Measurements from ENCODE around the gene PHLPP2. TPM values are rescaled to one million over a fixed set of nuclear protein-coding genes. Genes with fewer than 3 reads are reported as not detected.

Gene PHLPP2
- total RNA-seq, 2 donors from 2014 or later, result 12.4 to 12.8 TPM

DNA sequence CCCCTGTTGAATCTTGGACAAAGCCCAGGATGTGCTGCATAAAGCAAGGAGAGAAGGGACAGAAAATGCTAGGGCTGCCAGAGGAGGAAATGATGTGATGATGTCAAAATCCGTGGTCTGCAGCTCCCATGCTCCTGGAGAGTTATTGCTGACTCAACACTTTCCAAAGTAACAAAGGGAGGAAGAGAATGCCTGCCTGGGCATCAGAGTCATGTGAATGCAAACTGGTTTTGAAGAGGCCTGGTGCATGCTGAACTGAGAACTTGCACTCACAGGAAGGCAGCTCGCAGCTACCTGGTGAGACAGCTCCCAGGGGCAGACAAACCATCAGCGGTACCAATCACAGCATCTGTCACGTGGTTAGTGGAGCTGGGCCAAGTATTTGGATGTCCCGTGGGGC, 95.7 kb downstream of the PHLPP2 start:
- 74% methylated on average over 5 of the region's 5 CpGs for WGBS, 2 experiments (ENCODE audit: insufficient coverage in 1 of 2, insufficient read length in 1 of 2)
- Mint-ChIP-seq H3K4me3 (no peak overlapping the region), H3K36me3 (ENCODE audit: low read depth) (peaks cover 26% of the 10 kb centered on the region), H3K27ac (no peak overlapping the region), H3K4me1 (peaks cover 6% of the 10 kb centered on the region), H3K27me3 (ENCODE audit: insufficient read depth) (no peaks in the 10 kb centered on the region), H3K9me3 (no peaks in the 10 kb centered on the region)
- TF ChIP-seq, protein P1, sequence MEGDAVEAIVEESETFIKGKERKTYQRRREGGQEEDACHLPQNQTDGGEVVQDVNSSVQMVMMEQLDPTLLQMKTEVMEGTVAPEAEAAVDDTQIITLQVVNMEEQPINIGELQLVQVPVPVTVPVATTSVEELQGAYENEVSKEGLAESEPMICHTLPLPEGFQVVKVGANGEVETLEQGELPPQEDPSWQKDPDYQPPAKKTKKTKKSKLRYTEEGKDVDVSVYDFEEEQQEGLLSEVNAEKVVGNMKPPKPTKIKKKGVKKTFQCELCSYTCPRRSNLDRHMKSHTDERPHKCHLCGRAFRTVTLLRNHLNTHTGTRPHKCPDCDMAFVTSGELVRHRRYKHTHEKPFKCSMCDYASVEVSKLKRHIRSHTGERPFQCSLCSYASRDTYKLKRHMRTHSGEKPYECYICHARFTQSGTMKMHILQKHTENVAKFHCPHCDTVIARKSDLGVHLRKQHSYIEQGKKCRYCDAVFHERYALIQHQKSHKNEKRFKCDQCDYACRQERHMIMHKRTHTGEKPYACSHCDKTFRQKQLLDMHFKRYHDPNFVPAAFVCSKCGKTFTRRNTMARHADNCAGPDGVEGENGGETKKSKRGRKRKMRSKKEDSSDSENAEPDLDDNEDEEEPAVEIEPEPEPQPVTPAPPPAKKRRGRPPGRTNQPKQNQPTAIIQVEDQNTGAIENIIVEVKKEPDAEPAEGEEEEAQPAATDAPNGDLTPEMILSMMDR (conservative IDR thresholded peaks at IDR 0.05), result no peak
- Histone ChIP-seq H3K27ac (ENCODE audit: low read depth, low read length) (no peak overlapping the region), H3K9me3 (ENCODE audit: control insufficient read depth, low read length) (no peaks in the 10 kb centered on the region), H3K27me3 (ENCODE audit: control insufficient read depth, insufficient read depth, low read length, poor library complexity, severe bottlenecking) (peaks cover 34% of the 10 kb centered on the region), H3K9ac (ENCODE audit: extremely low read depth, low read length, poor library complexity, severe bottlenecking) (no peak overlapping the region), H3K4me1 (ENCODE audit: control insufficient read depth, insufficient read depth, low read length) (no peaks in the 10 kb centered on the region), H3K4me3 (ENCODE audit: low read length) (no peak overlapping the region), H3K36me3 (ENCODE audit: control insufficient read depth, insufficient read depth, low read length) (no peaks in the 10 kb centered on the region)
- DNase-seq, result peak; percentile 49

DNA sequence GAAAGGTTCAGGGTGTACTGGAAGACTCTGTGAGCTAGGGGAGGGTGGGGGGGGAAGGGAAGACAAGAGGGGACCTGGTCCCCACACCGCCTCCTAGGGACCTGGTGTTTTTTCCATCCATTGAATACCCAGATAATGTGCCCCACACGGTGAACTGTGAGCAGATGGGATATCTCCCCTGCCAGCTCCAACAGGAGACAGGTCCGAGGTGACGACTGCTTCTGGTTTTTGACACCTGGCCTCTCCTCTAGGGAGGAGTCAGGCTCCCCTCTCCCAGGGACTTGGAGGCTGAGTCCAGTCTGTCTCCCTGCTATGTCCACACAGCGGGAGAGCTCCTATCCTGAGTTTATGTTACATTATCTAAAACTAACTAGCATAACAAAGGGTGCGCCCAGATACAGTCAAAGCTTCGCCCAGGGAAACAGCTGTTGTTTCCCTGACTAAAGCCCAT, 96.7 kb downstream of the PHLPP2 start:
- Histone ChIP-seq H3K4me1 (ENCODE audit: control insufficient read depth, insufficient read depth, low read length) (no peaks in the 10 kb centered on the region), H3K9me3 (ENCODE audit: control insufficient read depth, low read length) (no peaks in the 10 kb centered on the region), H3K9ac (ENCODE audit: extremely low read depth, low read length, poor library complexity, severe bottlenecking) (no peak overlapping the region), H3K4me3 (ENCODE audit: low read length) (no peak overlapping the region), H3K27me3 (ENCODE audit: control insufficient read depth, insufficient read depth, low read length, poor library complexity, severe bottlenecking) (peaks cover 44% of the 10 kb centered on the region), H3K27ac (ENCODE audit: low read depth, low read length) (no peak overlapping the region), H3K36me3 (ENCODE audit: control insufficient read depth, insufficient read depth, low read length) (no peaks in the 10 kb centered on the region)
- Mint-ChIP-seq H3K4me3 (peak overlapping the region; percentile 73), H3K4me1 (peaks cover 6% of the 10 kb centered on the region), H3K36me3 (ENCODE audit: low read depth) (peaks cover 22% of the 10 kb centered on the region), H3K9me3 (no peaks in the 10 kb centered on the region), H3K27ac (no peak overlapping the region), H3K27me3 (ENCODE audit: insufficient read depth) (no peaks in the 10 kb centered on the region)
- TF ChIP-seq, protein P1 (conservative IDR thresholded peaks at IDR 0.05), result peak; percentile 29
- 82% methylated on average over 5 to 7 of the region's 7 CpGs for WGBS, 2 experiments (ENCODE audit: insufficient coverage in 1 of 2, insufficient read length in 1 of 2)
- peak; percentile 71 for DNase-seq

DNA sequence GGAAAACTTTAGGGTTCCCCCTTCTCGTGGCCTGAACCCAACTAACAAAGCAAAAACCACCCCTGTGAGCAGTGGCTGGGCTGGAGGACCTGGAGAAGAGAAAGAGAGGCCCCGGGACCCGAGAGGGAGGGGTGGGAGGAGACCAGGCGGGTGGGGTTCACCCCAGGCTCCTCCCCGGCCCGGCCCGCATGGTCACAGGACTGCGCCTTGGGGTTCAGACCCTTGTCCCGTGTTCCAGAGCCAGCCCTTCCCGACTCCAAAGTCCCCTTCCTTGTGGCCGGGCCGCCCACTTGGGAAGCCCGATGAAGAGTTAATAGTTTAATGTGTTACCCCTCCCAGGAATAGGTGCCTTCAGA, 97.7 kb downstream of the PHLPP2 start:
- peak; percentile 88 for DNase-seq
- peaks cover 6% of the 10 kb centered on the region for H3K4me1 Mint-ChIP-seq
- peak overlapping the region; percentile 73 for H3K4me3 Mint-ChIP-seq
- no peaks in the 10 kb centered on the region for H3K4me1 ChIP-seq (ENCODE audit: control insufficient read depth, insufficient read depth, low read length)
- no peak overlapping the region for H3K27ac ChIP-seq (ENCODE audit: low read depth, low read length)
- no peaks in the 10 kb centered on the region for H3K36me3 ChIP-seq (ENCODE audit: control insufficient read depth, insufficient read depth, low read length)
- H3K36me3 Mint-ChIP-seq (ENCODE audit: low read depth), result peaks cover 19% of the 10 kb centered on the region
- H3K9me3 ChIP-seq (ENCODE audit: control insufficient read depth, low read length), result no peaks in the 10 kb centered on the region
- no peaks in the 10 kb centered on the region for H3K9me3 Mint-ChIP-seq
- no peak overlapping the region for H3K9ac ChIP-seq (ENCODE audit: extremely low read depth, low read length, poor library complexity, severe bottlenecking)
- H3K27ac Mint-ChIP-seq, result no peak overlapping the region
- H3K27me3 Mint-ChIP-seq (ENCODE audit: insufficient read depth), result no peaks in the 10 kb centered on the region
- 48 to 59% methylated on average over 8 to 13 of the region's 13 CpGs for WGBS, 2 experiments (ENCODE audit: insufficient coverage in 1 of 2, insufficient read length in 1 of 2)
- H3K4me3 ChIP-seq (ENCODE audit: low read length), result peak overlapping the region; percentile 77
- TF ChIP-seq, protein P1 (conservative IDR thresholded peaks at IDR 0.05), result no peak
- H3K27me3 ChIP-seq (ENCODE audit: control insufficient read depth, insufficient read depth, low read length, poor library complexity, severe bottlenecking), result peaks cover 44% of the 10 kb centered on the region
